GM12878 (cell line): ENCODE measurements around the gene HHIPL1. TPM values are rescaled to one million over a fixed set of nuclear protein-coding genes. Genes with fewer than 3 reads are reported as not detected.

ENCODE experiments used
- ATF2 ChIP-seq: IDR thresholded peaks from 2 replicates; pipeline ENCODE4 v1.6.1; 2012; ENCODE audit warnings: low read length, inconsistent platforms
- CEBPB ChIP-seq, 2 experiments: fragments of 150-350 bp in 1 of 2; IDR thresholded peaks; 2 replicates each; pipeline ENCODE4 v1.6.1; 2012 to 2014; ENCODE audit warnings: low read depth in 2 of 2, low read length in 2 of 2, borderline replicate concordance in 1 of 2, inconsistent platforms in 1 of 2
- CHD2 ChIP-seq: IDR thresholded peaks from 2 replicates; pipeline ENCODE4 v1.6.1; 2011; ENCODE audit warnings: low read depth, low read length, improper control_type of control experiment, borderline replicate concordance
- NFYA ChIP-seq: IDR thresholded peaks from 2 replicates; pipeline ENCODE4 v1.6.1; 2011; ENCODE audit warnings: low read depth, mild to moderate bottlenecking, low read length, improper control_type of control experiment, borderline replicate concordance
- NKRF ChIP-seq: fragments of 450-650 bp; conservative IDR thresholded peaks from 2 replicates; pipeline ENCODE4 v1.6.1; 2017; ENCODE audit warnings: mild to moderate bottlenecking, moderate library complexity
- RUNX3 ChIP-seq: IDR thresholded peaks from 2 replicates; pipeline ENCODE4 v1.6.1; 2012; ENCODE audit warnings: low read length, inconsistent platforms
- SREBF2 ChIP-seq: IDR thresholded peaks from 2 replicates; pipeline ENCODE4 v1.6.1; 2012; ENCODE audit warnings: mild to moderate bottlenecking, low read length
- TCF12 ChIP-seq: IDR thresholded peaks from 2 replicates; pipeline ENCODE4 v1.6.1; 2011; ENCODE audit warnings: low read depth, mild to moderate bottlenecking, low read length
- polyA plus RNA-seq, 11 experiments: library from polyadenylated mRNA; depleted of rRNA in 4 of 11; unstranded in 6 of 11; stranded (reverse) in 5 of 11; fragments of >200 nt; fragmentation: Nextera tagmentation in 4 of 11; fragmentation: Illumina TruSeq in 1 of 11; extraction: Ambion mirVana in 4 of 11; extraction: Trizol in 1 of 11; gene quantifications; 1 replicate in 1 of 11; 2 replicates in 10 of 11; pipeline versions ENCODE4 v1.2.1 to v1.2.3, GENCODE V29; 2011 to 2016; ENCODE audit warnings: inconsistent platforms in 2 of 11, missing spikeins in 2 of 11, low read depth in 1 of 11
- total RNA-seq, 4 experiments: library from RNA; depleted of rRNA in 3 of 4; stranded (reverse); fragments of >200 nt in 3 of 4; fragmentation: Illumina TruSeq in 1 of 4; extraction: Trizol in 1 of 4; gene quantifications; 2 replicates each; pipeline versions ENCODE4 v1.2.1 to v1.2.3, GENCODE V29; 2013 to 2021

Gene HHIPL1
- total and polyA plus RNA-seq, 10 of the 15 experiments (the other 5 are each of a cell fraction or from before 2014, with no cell fraction given): 0.09 TPM; not detected in 9

DNA sequence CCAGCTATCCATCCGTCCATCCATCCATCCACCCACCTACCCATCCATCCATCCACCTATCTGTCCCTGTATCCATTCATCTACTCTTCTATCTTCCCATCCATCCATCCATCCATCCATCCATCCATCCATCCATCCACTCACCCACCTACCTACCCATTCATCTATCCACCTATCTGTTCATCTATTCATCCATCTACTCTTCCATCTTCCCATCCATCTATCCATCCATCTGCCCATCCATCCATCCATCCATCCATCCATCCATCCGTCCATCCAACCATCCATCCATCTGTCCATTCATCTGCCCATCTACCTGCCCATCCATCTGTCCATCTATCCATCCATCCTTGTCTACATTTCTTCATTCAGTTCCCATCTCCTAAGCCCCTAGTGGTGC is 17.8 kb upstream of the HHIPL1 start (continued):
- TF ChIP-seq NKRF (no peak), ATF2 (no peak), NFYA (no peak), CHD2 (no peak), RUNX3 (no peak), SREBF2 (no peak), CEBPB (IDR thresholded peaks at IDR 0.05; ENCODE audit: borderline replicate concordance in 1 of 2, low read depth in 2 of 2, low read length in 2 of 2) (no peak), TCF12 (no peak)
